ENCODE data around the gene RAB15.

- TF ChIP-seq POLR2A (IDR thresholded peaks at IDR 0.05) (no peak), CTCF (IDR thresholded peaks at IDR 0.05) (no peak), EP300 (IDR thresholded peaks at IDR 0.05) (no peak), POLR2AphosphoS5 (IDR thresholded peaks at IDR 0.05) (no peak)
Observed at GRCh38 chr14:65015391-65015790, 43.3 kb upstream of the RAB15 start.

Data from gastroesophageal sphincter (tissue), 3 donors.